Activated naive CD8-positive, alpha-beta T cell (primary cell): ENCODE measurements around the gene TULP4.
"Not testable (repeated sequence)": the region's sequence is repeated elsewhere in the genome, so short reads cannot be mapped to it uniquely, and the experiment has no call there.

Source experiments
- H3K27ac Mint-ChIP-seq: one replicate; pipeline ENCODE4 v1.8.0; 2021; ENCODE audit warnings: mixed read lengths
- H3K27me3 Mint-ChIP-seq: one replicate; pipeline ENCODE4 v1.8.0; 2021; ENCODE audit warnings: mixed read lengths
- H3K36me3 Mint-ChIP-seq: one replicate; pipeline ENCODE4 v1.8.0; 2021; ENCODE audit warnings: mixed read lengths
- H3K4me1 Mint-ChIP-seq: one replicate; pipeline ENCODE4 v1.8.0; 2021; ENCODE audit warnings: low read depth, mixed read lengths
- H3K4me3 Mint-ChIP-seq: one replicate; pipeline ENCODE4 v1.8.0; 2021; ENCODE audit warnings: mild to moderate bottlenecking, mixed read lengths
- H3K9me3 Mint-ChIP-seq: one replicate; pipeline ENCODE4 v1.8.0; 2021; ENCODE audit warnings: low read depth, mixed read lengths

TULP4 gene

GRCh38 chr6:158397578-158397977 lies 85.3 kb downstream of the TULP4 start:
- no peak overlapping the region for H3K4me3 Mint-ChIP-seq
- no peaks in the 10 kb centered on the region for H3K9me3 Mint-ChIP-seq
- H3K4me1 Mint-ChIP-seq: peaks cover 14% of the 10 kb centered on the region
- no peaks in the 10 kb centered on the region for H3K27me3 Mint-ChIP-seq
- H3K27ac Mint-ChIP-seq: no peak overlapping the region
- peaks cover 13% of the 10 kb centered on the region for H3K36me3 Mint-ChIP-seq

- Mint-ChIP-seq H3K4me1 (peaks cover 14% of the 10 kb centered on the region), H3K4me3 (no peak overlapping the region), H3K27ac (no peak overlapping the region), H3K36me3 (peaks cover 13% of the 10 kb centered on the region), H3K27me3 (no peaks in the 10 kb centered on the region), H3K9me3 (no peaks in the 10 kb centered on the region)
Measured at GRCh38 chr6:158398252-158399024, 86.2 kb downstream of the TULP4 start.

- Mint-ChIP-seq H3K9me3 (no peaks in the 10 kb centered on the region), H3K27ac (no peak overlapping the region), H3K4me1 (peaks cover 10% of the 10 kb centered on the region), H3K36me3 (peaks cover 9% of the 10 kb centered on the region), H3K4me3 (no peak overlapping the region), H3K27me3 (no peaks in the 10 kb centered on the region)
Measured at GRCh38 chr6:158399040-158399700, 86.9 kb downstream of the TULP4 start.

- H3K4me1 Mint-ChIP-seq: peaks cover 2% of the 10 kb centered on the region
- no peaks in the 10 kb centered on the region for H3K9me3 Mint-ChIP-seq
- H3K27me3 Mint-ChIP-seq: no peaks in the 10 kb centered on the region
- H3K36me3 Mint-ChIP-seq: peaks cover 10% of the 10 kb centered on the region
- H3K4me3 Mint-ChIP-seq: no peak overlapping the region
- no peak overlapping the region for H3K27ac Mint-ChIP-seq
Measured at GRCh38 chr6:158402184-158402583, 89.9 kb downstream of the TULP4 start.

GRCh38 chr6:158405321-158405831 lies 93.1 kb downstream of the TULP4 start:
- not testable (repeated sequence) for H3K4me1 Mint-ChIP-seq, H3K27ac Mint-ChIP-seq, H3K36me3 Mint-ChIP-seq, H3K27me3 Mint-ChIP-seq, H3K4me3 Mint-ChIP-seq, H3K9me3 Mint-ChIP-seq

- Mint-ChIP-seq H3K27me3 (no peaks in the 10 kb centered on the region), H3K27ac (no peak overlapping the region), H3K36me3 (peaks cover 2% of the 10 kb centered on the region), H3K4me1 (no peaks in the 10 kb centered on the region), H3K9me3 (no peaks in the 10 kb centered on the region), H3K4me3 (no peak overlapping the region)
Measured at GRCh38 chr6:158405933-158406332, 93.7 kb downstream of the TULP4 start.

GRCh38 chr6:158406736-158407135 lies 94.5 kb downstream of the TULP4 start:
- H3K4me3 Mint-ChIP-seq: no peak overlapping the region
- H3K27ac Mint-ChIP-seq: no peak overlapping the region
- H3K27me3 Mint-ChIP-seq: no peaks in the 10 kb centered on the region

GRCh38 chr6:158408013-158408412 lies 95.7 kb downstream of the TULP4 start:
- Mint-ChIP-seq H3K27me3 (no peaks in the 10 kb centered on the region), H3K36me3 (peaks cover 4% of the 10 kb centered on the region), H3K4me1 (no peaks in the 10 kb centered on the region), H3K9me3 (no peaks in the 10 kb centered on the region), H3K4me3 (no peak overlapping the region), H3K27ac (peak overlapping the region; percentile 36)

More at GRCh38 chr6:158406736-158407135, 94.5 kb downstream of the TULP4 start:
- H3K4me1 Mint-ChIP-seq: no peaks in the 10 kb centered on the region
- no peaks in the 10 kb centered on the region for H3K9me3 Mint-ChIP-seq
- peaks cover 2% of the 10 kb centered on the region for H3K36me3 Mint-ChIP-seq

GRCh38 chr6:158408552-158409130 lies 96.4 kb downstream of the TULP4 start:
- Mint-ChIP-seq H3K27me3 (no peaks in the 10 kb centered on the region), H3K27ac (no peak overlapping the region), H3K4me3 (no peak overlapping the region), H3K4me1 (no peaks in the 10 kb centered on the region), H3K36me3 (peaks cover 4% of the 10 kb centered on the region), H3K9me3 (no peaks in the 10 kb centered on the region)

GRCh38 chr6:158409451-158409850 lies 97.2 kb downstream of the TULP4 start:
- no peak overlapping the region for H3K27ac Mint-ChIP-seq
- H3K4me1 Mint-ChIP-seq: no peaks in the 10 kb centered on the region
- H3K4me3 Mint-ChIP-seq: no peak overlapping the region
- no peaks in the 10 kb centered on the region for H3K27me3 Mint-ChIP-seq
- peaks cover 4% of the 10 kb centered on the region for H3K36me3 Mint-ChIP-seq
- H3K9me3 Mint-ChIP-seq: no peaks in the 10 kb centered on the region

GRCh38 chr6:158410784-158411183 lies 98.5 kb downstream of the TULP4 start:
- H3K27ac Mint-ChIP-seq: no peak overlapping the region
- no peaks in the 10 kb centered on the region for H3K27me3 Mint-ChIP-seq
- no peak overlapping the region for H3K4me3 Mint-ChIP-seq
- H3K4me1 Mint-ChIP-seq: no peaks in the 10 kb centered on the region
- no peaks in the 10 kb centered on the region for H3K9me3 Mint-ChIP-seq
- H3K36me3 Mint-ChIP-seq: peaks cover 11% of the 10 kb centered on the region

- no peaks in the 10 kb centered on the region for H3K27me3 Mint-ChIP-seq
- no peaks in the 10 kb centered on the region for H3K9me3 Mint-ChIP-seq
Measured at GRCh38 chr6:158411998-158412397, 99.7 kb downstream of the TULP4 start.

GRCh38 chr6:158413028-158413427 lies 100.8 kb downstream of the TULP4 start:
- H3K9me3 Mint-ChIP-seq: no peaks in the 10 kb centered on the region
- no peak overlapping the region for H3K4me3 Mint-ChIP-seq
- H3K4me1 Mint-ChIP-seq: no peaks in the 10 kb centered on the region
- no peak overlapping the region for H3K27ac Mint-ChIP-seq
- no peaks in the 10 kb centered on the region for H3K27me3 Mint-ChIP-seq
- peaks cover 22% of the 10 kb centered on the region for H3K36me3 Mint-ChIP-seq

More at GRCh38 chr6:158411998-158412397, 99.7 kb downstream of the TULP4 start:
- Mint-ChIP-seq H3K4me1 (no peaks in the 10 kb centered on the region), H3K36me3 (peaks cover 14% of the 10 kb centered on the region), H3K4me3 (no peak overlapping the region), H3K27ac (no peak overlapping the region)

- Mint-ChIP-seq H3K27me3 (no peaks in the 10 kb centered on the region), H3K36me3 (peaks cover 22% of the 10 kb centered on the region), H3K4me3 (no peak overlapping the region), H3K9me3 (no peaks in the 10 kb centered on the region), H3K4me1 (no peaks in the 10 kb centered on the region), H3K27ac (no peak overlapping the region)
Measured at GRCh38 chr6:158413814-158414565, 101.7 kb downstream of the TULP4 start.

- no peak overlapping the region for H3K27ac Mint-ChIP-seq
- H3K9me3 Mint-ChIP-seq: peaks cover 5% of the 10 kb centered on the region
- no peaks in the 10 kb centered on the region for H3K27me3 Mint-ChIP-seq
- peaks cover 26% of the 10 kb centered on the region for H3K36me3 Mint-ChIP-seq
- no peaks in the 10 kb centered on the region for H3K4me1 Mint-ChIP-seq
- no peak overlapping the region for H3K4me3 Mint-ChIP-seq
Measured at GRCh38 chr6:158414851-158415262, 102.6 kb downstream of the TULP4 start.
